ENCODE measurements around the gene ARHGDIG.

Gene ARHGDIG

GRCh38 chr16:245105-245504 is 35.3 kb upstream of the ARHGDIG start:
- H3K36me3 ChIP-seq (ENCODE audit: insufficient read depth, low read length): peaks cover 4% of the 10 kb centered on the region
- H3K4me2 ChIP-seq (ENCODE audit: insufficient read depth, low read length): no peak overlapping the region
- no peak overlapping the region for H3K4me3 ChIP-seq (ENCODE audit: low read depth in 1 of 2, low read length in 2 of 2)
- H3K79me2 ChIP-seq (ENCODE audit: insufficient read depth, low read length): peaks cover 15% of the 10 kb centered on the region
- no peaks in the 10 kb centered on the region for H3K9me3 ChIP-seq (ENCODE audit: insufficient read depth, low read length, severe bottlenecking)
- DNase-seq: no peak
- H3K4me1 ChIP-seq (ENCODE audit: insufficient read depth, low read length): no peaks in the 10 kb centered on the region
- no peak for TF ChIP-seq EZH2 (IDR thresholded peaks at IDR 0.05; ENCODE audit: borderline replicate concordance, low read depth, low read length, severe bottlenecking)
- TF ChIP-seq, protein P1, sequence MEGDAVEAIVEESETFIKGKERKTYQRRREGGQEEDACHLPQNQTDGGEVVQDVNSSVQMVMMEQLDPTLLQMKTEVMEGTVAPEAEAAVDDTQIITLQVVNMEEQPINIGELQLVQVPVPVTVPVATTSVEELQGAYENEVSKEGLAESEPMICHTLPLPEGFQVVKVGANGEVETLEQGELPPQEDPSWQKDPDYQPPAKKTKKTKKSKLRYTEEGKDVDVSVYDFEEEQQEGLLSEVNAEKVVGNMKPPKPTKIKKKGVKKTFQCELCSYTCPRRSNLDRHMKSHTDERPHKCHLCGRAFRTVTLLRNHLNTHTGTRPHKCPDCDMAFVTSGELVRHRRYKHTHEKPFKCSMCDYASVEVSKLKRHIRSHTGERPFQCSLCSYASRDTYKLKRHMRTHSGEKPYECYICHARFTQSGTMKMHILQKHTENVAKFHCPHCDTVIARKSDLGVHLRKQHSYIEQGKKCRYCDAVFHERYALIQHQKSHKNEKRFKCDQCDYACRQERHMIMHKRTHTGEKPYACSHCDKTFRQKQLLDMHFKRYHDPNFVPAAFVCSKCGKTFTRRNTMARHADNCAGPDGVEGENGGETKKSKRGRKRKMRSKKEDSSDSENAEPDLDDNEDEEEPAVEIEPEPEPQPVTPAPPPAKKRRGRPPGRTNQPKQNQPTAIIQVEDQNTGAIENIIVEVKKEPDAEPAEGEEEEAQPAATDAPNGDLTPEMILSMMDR (IDR thresholded peaks at IDR 0.05; ENCODE audit: borderline replicate concordance, extremely low read depth, low read length, poor library complexity, severe bottlenecking): no peak
- no peak for ATAC-seq (ENCODE audit: insufficient read depth, low read depth)
- no peak overlapping the region for H3K9ac ChIP-seq (ENCODE audit: low read depth, low read length)
- H2AFZ ChIP-seq (ENCODE audit: low read depth, low read length): no peak overlapping the region
- H3K27me3 ChIP-seq (ENCODE audit: insufficient read depth, low read length, poor library complexity): no peaks in the 10 kb centered on the region
- H4K20me1 ChIP-seq (ENCODE audit: insufficient read depth, low read length): peaks cover 2% of the 10 kb centered on the region; the same call in 1 of the 2 replicates
- no peak overlapping the region for H3K27ac ChIP-seq (ENCODE audit: low read length)

GRCh38 chr16:247027-247426 is 33.4 kb upstream of the ARHGDIG start:
- H3K4me3 ChIP-seq (ENCODE audit: low read depth in 1 of 2, low read length in 2 of 2): no peak overlapping the region
- no peak for ATAC-seq (ENCODE audit: insufficient read depth, low read depth)
- no peaks in the 10 kb centered on the region for H3K4me1 ChIP-seq (ENCODE audit: insufficient read depth, low read length)
- H3K27me3 ChIP-seq (ENCODE audit: insufficient read depth, low read length, poor library complexity): no peaks in the 10 kb centered on the region
- H3K27ac ChIP-seq (ENCODE audit: low read length): no peak overlapping the region
- no peaks in the 10 kb centered on the region for H3K9me3 ChIP-seq (ENCODE audit: insufficient read depth, low read length, severe bottlenecking)
- H2AFZ ChIP-seq (ENCODE audit: low read depth, low read length): no peak overlapping the region
- TF ChIP-seq, protein P1 (IDR thresholded peaks at IDR 0.05; ENCODE audit: borderline replicate concordance, extremely low read depth, low read length, poor library complexity, severe bottlenecking): no peak
- TF ChIP-seq EZH2 (IDR thresholded peaks at IDR 0.05; ENCODE audit: borderline replicate concordance, low read depth, low read length, severe bottlenecking): no peak
- peaks cover 7% of the 10 kb centered on the region for H3K36me3 ChIP-seq (ENCODE audit: insufficient read depth, low read length)
- no peak overlapping the region for H3K9ac ChIP-seq (ENCODE audit: low read depth, low read length)
- no peak overlapping the region for H3K4me2 ChIP-seq (ENCODE audit: insufficient read depth, low read length)
- peaks cover 2% of the 10 kb centered on the region; the same call in 1 of the 2 replicates for H4K20me1 ChIP-seq (ENCODE audit: insufficient read depth, low read length)
- no peak for DNase-seq
- H3K79me2 ChIP-seq (ENCODE audit: insufficient read depth, low read length): peaks cover 9% of the 10 kb centered on the region

DNA sequence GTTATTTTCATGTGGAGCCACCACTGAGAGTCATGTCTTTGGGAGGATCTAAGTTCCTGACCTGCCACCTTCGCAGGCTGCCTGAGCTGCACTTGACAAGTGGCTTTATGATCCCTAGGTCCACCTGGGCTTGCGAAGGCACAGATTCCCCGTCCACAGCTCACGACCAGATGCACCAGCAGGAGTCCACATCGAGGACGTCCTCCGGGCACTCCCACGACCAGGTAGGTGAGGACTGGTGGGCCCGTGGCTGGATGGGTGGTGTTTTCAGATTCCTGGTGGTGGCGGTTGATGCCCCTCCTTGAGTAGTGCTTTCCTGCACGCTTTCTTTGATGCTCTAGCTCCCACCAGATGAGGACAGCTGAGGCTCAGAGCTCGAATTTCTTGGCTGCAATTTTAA is 31.0 kb upstream of the ARHGDIG start:
- TF ChIP-seq, protein P1 (IDR thresholded peaks at IDR 0.05; ENCODE audit: borderline replicate concordance, extremely low read depth, low read length, poor library complexity, severe bottlenecking): no peak
- TF ChIP-seq EZH2 (IDR thresholded peaks at IDR 0.05; ENCODE audit: borderline replicate concordance, low read depth, low read length, severe bottlenecking): no peak
- no peaks in the 10 kb centered on the region for H3K4me1 ChIP-seq (ENCODE audit: insufficient read depth, low read length)
- no peaks in the 10 kb centered on the region for H3K9me3 ChIP-seq (ENCODE audit: insufficient read depth, low read length, severe bottlenecking)

More for the DNA sequence above, 31.0 kb upstream of the ARHGDIG start:
- Histone ChIP-seq H4K20me1 (ENCODE audit: insufficient read depth, low read length) (no peaks in the 10 kb centered on the region), H3K36me3 (ENCODE audit: insufficient read depth, low read length) (peaks cover 16% of the 10 kb centered on the region), H2AFZ (ENCODE audit: low read depth, low read length) (no peak overlapping the region), H3K79me2 (ENCODE audit: insufficient read depth, low read length) (peaks cover 6% of the 10 kb centered on the region), H3K27me3 (ENCODE audit: insufficient read depth, low read length, poor library complexity) (no peaks in the 10 kb centered on the region), H3K4me3 (ENCODE audit: low read depth in 1 of 2, low read length in 2 of 2) (no peak overlapping the region), H3K27ac (ENCODE audit: low read length) (no peak overlapping the region), H3K9ac (ENCODE audit: low read depth, low read length) (no peak overlapping the region), H3K4me2 (ENCODE audit: insufficient read depth, low read length) (no peak overlapping the region)
- no peak for DNase-seq
- no peak for ATAC-seq (ENCODE audit: insufficient read depth, low read depth)

Measured in DND-41 (cell line).